ENCODE data around the gene FKBP5.

- TF ChIP-seq, protein P1, sequence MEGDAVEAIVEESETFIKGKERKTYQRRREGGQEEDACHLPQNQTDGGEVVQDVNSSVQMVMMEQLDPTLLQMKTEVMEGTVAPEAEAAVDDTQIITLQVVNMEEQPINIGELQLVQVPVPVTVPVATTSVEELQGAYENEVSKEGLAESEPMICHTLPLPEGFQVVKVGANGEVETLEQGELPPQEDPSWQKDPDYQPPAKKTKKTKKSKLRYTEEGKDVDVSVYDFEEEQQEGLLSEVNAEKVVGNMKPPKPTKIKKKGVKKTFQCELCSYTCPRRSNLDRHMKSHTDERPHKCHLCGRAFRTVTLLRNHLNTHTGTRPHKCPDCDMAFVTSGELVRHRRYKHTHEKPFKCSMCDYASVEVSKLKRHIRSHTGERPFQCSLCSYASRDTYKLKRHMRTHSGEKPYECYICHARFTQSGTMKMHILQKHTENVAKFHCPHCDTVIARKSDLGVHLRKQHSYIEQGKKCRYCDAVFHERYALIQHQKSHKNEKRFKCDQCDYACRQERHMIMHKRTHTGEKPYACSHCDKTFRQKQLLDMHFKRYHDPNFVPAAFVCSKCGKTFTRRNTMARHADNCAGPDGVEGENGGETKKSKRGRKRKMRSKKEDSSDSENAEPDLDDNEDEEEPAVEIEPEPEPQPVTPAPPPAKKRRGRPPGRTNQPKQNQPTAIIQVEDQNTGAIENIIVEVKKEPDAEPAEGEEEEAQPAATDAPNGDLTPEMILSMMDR (conservative IDR thresholded peaks at IDR 0.05; ENCODE audit: low read length), result no peak
- TF ChIP-seq EZH2phosphoT487 (IDR thresholded peaks at IDR 0.05; ENCODE audit: borderline replicate concordance, low read depth, low read length), result no peak
These were observed 19.2 kb downstream of the FKBP5 start for GRCh38 chr6:35669451-35670045.
